DMS153 treated with DMSO at 0.1 percent for 48 hours (cell line): ENCODE measurements around the gene CABLES2.

Experiments
- DNase-seq: peaks from one replicate; lab custom pipeline; 2025; ENCODE audit not compliant: unreplicated experiment; lab: John Stamatoyannopoulos, UW

The CABLES2 gene

DNA sequence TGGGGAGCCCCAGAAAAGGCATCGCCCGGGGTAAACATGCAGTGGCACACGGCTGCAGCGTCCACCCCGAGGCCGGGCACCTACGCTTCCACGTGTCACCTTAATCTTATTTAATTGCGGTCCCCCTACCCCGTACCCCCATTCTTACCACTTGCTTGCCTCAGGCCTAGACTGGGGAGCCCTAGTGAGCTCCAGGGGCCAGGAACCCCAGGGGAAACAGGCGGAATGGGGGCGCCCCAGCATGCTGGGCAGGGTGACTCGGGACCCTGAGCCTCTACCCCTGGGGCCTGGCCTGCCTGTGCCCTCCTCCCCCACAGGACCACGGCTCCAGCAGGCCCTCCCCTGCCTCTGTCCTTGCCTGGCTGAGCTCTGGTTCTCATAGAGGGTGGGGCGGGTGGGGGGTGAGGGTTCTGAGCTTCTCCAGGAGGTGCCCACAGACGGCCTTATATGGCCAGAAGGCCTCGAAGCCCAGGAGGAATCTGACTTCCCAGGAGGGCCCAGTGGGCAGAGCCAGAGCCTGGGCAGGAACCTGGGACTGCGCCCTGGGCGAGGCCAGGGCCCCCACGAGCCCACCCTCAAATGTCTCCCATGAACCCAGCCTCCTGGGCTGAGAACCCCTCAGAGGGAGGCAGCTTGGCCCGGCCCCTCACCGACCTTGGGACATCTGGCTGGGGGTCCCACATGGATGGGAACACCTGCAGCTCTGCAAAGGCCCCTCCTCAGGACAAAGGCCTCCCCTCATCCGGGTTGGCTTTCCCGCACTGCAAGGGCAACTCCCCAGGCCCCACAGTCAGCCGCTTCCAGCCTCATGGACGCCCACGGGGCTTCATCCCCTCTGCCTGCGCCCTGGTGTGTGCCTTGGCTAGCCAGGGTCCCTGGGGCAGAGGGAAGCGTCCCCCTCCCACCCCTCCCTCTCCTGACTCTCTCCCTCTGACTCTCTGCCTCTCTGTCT lies 34.8 kb downstream of the CABLES2 start:
- DNase-seq, result no peak

DNA sequence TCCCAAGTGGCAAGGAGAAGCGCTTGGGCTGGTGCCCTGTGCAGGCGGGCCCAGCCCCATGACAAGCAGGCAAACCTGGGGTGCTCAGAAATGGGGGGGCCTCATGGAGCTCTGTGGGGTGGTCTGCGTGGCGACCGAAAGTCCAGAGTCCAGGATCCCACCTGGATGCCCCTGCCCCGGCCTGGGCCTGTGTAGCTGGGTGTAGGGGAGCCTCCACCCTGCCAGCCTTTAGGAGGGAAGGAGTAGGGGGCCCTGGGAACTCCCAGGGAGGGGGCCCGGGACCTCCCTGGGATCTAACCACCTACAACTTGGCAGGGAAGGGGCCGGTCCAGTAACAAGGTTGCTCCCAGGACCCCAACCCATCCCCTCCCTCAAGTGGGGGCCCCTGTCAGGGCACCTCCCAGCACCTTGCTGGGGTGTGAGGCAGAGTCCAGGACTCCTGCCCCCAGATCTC lies 35.5 kb downstream of the CABLES2 start:
- DNase-seq, result no peak

DNA sequence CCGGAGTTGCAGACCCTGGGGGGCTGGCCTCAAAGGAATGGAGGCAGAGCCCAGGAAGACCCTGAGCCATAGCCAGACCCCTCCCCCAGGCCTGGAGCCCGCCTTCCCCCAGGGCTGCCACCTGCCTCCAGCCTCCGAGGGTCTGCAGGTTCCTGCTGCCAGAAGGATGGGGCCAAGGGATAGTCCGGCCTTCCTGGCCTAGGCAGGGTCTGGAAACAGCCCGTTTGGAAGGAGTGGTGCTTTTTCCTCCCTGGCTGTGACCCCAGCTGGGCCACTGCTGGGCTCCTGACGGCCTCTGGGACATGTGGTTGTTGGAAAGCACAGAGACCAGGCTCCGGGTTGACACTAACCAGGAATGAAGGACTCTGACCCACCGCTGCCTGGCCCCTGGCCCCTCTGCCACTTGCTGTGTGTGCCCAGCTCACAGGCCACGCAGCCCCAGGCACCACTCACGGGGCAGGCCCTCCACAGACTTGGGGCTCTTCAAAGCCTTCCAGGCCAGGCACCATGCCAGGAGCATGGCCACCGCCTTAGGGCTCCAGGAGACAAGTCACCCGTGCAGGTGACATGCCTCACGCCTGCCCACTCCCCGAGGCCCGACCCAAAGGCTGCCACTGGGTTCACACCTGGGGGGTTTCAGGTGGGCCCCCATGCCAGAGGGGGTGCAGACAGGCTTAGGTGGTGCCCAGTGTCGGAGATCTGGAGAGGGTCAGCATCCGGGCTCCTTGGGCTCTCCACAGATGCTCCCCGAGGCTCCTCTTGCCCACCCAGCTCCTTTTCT lies 36.1 kb downstream of the CABLES2 start:
- DNase-seq, result no peak

DNA sequence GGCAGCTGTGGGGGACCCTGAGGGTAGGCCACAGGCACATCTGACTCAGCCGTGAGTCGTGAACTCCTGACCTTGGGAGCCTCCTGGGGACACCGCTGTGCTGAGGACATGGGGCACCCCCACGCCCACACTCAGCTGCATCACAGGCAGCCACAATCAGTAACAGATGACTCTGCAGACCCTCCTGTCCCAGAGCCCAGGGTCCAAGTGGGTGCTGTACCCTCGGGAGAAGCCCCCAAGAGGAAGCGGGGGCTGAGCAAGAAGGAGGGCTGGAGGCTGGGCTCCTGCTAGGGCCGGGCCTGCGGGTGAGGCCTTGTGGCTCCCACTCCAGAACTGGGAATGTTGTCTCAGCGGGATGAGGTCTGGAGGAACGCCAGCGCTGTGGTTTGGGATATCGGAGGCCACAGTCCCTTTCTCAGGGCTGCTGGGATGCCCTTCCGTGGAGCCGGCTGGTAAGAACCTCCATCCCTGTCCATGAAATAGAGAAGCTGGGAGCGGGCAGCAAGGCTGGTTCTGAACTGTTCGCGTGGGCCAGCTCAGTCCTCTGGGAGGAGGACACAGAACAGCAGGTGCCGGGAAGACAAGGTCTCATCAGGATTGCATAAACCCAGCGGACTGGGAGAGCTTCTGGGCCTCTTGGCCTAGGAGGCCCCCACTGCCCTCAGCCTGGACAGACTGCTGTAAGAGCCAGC lies 36.8 kb downstream of the CABLES2 start:
- DNase-seq, result no peak

DNA sequence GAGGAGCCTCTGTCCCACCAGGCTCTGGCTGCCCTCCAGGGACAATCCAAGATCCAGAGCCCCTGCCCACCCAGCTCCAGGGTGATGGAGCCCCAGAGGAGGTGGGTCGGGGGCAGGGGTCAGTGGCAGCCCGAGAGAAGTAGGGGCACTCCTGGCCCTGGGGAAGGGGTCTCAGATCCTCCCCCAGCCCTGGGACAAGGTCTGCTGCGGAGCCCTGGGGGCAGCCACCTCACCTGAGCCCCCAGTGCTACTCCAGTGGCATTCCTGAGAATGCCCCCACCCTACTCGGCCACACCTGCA lies 37.3 kb downstream of the CABLES2 start:
- no peak for DNase-seq

DNA sequence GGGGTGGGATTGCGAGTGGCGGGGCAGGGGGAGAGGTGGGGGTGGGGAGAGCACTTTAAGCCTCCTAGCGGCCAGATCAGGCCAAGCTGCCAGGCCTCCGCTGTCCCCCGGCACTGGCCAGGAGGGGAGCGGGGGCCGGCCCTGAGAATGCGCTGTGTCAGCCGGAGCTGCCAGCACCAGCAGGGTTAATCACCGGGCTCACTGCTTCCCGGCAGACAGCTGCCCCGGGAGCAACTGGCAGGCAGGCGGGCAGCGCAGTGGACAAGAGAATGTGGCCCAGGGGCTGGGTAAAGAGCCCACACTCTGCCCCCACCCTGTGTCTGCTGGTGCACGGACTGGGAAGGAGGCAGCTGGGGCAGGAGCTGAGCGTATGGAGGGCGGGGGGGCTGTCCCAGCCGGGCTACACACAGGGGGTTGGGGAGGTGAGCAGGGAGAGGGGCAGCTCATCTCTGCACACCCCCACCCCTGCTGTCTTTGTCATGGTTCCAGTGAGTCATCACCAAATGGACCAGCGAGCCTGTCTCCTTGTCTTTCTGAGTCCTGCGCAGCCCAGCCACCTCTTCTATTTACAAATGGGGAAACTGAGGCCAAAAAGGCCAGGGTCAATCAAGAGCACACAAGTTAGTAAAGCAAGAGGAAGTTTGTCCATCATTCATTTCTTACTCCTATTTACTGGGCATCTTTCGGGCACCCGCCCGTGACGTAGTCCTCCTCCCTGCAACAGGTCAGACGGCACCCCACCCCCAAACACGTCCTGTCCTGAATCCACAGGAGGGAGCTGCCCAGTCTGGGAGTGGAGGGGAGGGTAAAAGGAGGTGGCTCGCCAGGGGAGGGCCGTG lies 37.9 kb downstream of the CABLES2 start:
- no peak for DNase-seq

DNA sequence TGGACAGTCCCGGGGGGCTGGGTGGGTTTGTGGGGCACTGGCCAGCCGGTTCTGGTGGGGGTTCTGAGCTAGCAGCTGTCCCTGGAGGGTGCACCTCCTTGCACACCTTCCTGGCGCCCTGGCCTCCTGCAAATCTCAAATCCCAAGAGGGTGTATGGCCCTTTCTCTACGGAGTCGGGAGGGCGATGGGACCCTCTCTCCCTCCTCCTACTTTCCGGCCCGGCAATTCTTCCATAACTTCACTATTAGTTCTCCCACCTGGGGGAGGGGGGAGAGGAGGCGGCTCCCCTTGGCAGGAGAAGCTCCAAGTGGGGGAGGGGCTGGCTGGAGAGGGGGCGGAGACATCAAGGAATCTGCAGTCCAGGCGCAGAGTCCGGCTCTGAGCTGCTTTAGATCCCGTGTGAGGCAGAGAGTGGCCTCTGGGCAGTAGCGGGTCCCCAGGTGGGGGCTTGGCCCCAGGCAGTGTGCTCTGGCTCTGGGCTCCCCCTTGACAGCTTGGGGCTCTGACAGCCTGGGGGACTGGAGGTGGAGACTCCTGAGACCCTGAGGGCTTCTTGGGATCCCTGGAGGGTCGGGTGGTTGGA lies 38.6 kb downstream of the CABLES2 start:
- no peak for DNase-seq

DNA sequence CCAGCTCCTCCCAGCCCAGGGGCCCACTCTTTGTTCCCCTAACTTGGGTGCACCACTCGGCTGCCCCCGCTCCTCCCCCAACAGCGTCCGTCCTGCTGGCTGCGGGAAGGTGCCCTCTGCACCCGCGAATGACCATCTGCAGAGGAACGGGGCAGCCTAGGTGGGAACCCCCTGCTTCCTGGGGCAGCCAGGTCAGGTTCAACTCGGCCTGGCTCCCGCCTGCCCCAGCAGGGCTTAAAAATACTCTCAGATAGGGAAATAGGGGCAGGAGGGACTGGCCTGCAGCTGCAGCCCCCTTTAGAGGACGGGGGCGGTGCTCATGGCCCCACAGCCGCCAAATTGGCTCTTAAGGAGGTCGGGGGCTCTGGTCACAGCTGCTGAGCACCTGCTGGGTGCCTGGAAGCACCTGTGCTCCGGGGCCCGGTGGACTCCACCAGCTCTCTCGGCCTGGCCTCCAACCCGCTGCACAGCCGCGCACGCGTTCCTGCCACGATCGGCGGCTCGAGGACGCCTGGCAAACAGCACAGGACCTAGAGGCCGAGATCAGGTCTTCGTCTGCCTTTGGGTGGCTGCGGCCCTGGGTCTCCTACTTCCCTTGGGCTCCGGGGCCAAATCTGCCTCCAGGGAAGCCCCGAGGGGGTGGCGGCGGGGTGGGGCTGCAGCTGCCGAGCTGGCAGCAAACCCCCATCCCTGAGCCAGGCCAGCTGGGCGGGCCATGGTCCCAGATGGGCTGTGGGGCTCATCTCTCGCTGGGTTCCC lies 39.3 kb downstream of the CABLES2 start:
- DNase-seq, result no peak

DNA sequence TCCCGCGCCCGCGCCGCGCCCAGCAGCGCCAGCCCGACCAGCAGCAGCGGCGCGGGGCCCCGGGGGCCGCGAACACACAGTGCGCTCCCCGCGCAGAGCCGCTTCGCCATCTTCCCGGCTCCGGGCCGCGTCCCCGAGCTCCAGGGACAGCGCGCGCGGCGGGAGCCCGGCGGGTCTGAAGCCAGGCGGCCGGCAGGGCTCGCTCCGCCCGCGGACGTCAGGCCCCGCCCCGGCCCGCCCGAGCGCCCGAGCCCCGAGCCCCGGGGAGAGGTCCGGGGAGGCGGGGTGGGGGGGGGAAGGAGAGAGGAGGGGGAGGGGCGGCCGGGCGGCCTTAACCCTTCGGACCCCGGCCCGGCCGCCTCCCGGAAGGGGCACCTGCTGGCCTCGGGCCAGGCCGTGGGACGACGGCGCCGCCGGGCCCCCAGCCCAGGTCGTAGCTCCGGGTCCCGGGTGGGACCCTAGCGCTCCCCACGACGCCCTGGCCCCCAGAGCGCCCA lies 39.9 kb downstream of the CABLES2 start, which contains the start of gene LAMA5:
Gene LAMA5 (minus strand): TSS at position 177 of the 497 bp plus-strand sequence. CDS start 67 bp downstream, at position 110.
- DNase-seq, result no peak

DNA sequence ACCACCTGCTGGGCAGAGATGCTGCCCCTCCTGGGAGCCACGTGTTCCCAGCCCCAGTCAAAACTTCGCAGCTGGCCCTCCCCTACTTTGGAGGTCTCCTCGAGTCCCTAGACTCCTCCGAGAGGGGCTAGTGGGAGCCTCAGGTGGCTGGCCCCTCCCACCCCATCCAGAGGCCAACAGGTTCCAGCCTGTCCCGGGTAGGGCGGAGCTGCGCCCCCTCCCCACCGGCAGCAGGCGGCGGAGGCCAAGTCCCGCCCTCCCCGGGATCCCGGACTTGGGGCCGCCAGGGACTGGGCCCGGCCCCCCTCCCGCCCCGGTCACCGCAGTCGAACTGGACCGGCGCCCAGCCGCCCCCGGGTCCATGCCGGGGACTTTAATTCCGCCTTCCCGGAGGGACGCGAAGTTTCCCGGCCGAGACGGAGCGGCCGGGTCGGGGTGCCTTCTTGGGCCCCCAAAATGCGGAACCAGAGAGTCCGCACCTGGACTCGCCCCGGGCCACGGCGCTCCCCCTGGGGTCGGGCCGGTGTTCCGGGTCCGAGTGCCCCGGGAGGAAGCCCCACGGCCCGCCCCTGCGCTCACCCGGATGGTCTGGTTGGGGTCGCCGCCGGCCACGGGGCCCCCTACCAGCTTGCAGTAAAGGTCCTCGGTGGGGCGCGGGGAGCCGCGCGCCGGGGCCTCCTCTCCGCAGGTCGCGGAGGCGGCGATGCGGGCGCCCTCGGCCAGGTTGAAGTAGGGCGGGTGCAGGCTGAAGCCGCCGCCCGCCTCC lies 40.5 kb downstream of the CABLES2 start:
- no peak for DNase-seq

DNA sequence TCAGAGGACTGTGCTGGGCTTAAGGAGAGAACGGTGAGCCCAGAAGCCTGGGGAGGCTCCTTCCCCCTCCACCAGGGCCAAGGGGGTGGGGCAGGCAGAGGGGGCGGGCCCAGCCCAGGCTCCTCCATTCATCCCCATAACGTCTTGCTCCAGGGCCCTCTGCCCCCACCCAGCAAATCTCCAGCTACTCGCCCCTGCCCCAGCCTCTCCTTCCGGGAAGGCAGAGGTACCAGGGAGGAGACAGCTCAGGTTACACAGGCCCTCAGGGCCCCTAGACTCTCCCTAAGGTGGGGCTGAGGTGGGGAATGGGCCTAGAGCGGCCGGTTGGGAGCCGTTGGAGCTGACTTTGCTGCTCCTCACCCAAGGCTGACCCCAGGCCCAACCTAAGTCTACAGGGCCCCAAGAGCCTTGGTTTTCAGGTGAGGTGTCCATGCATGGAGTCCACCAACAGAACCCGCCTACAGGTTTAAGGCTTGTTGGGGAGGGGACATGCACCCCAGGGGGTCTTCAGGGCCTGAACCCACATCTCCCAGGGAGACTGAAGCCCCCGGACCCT lies 41.2 kb downstream of the CABLES2 start:
- DNase-seq, result peak; percentile 24

DNA sequence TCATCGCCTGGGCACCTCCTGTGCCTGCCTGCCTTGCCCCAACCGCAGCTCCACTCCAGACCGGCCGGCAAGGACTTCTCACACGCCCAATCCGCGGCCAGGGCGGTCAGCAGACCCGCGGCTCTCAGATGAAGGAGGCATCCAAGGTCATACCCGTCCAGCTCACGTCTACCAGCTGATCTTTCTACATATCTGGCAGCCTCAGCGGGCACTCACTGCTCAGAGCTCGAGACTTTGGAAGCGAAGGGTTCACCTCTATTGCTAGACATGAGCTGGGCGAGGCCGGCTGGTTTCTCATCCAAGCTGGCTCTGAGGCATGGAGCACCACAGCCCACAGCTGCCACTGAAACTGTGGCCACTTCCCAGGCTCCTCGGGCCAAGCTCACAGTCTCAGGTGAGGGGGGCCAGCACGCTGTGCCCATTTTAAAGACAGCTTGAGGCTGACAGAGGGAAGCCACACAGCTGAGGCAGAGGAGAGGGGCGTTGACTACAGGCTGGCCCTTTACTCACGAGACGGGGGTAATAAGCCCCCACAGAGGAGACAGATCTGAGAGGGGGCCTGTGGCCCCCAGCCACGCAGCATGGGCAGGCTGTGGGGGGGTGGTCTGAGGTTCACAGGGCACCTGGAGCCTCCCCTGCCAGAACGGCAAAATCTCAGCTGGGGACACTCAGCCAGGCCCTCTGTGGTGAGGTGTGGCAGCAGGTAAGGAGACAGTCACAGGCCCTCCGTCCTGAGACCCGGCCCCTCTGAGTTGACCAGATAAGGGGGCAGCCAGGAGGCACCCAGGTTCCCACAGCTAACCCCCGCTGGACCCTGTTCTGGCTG lies 42.0 kb downstream of the CABLES2 start:
- no peak for DNase-seq

DNA sequence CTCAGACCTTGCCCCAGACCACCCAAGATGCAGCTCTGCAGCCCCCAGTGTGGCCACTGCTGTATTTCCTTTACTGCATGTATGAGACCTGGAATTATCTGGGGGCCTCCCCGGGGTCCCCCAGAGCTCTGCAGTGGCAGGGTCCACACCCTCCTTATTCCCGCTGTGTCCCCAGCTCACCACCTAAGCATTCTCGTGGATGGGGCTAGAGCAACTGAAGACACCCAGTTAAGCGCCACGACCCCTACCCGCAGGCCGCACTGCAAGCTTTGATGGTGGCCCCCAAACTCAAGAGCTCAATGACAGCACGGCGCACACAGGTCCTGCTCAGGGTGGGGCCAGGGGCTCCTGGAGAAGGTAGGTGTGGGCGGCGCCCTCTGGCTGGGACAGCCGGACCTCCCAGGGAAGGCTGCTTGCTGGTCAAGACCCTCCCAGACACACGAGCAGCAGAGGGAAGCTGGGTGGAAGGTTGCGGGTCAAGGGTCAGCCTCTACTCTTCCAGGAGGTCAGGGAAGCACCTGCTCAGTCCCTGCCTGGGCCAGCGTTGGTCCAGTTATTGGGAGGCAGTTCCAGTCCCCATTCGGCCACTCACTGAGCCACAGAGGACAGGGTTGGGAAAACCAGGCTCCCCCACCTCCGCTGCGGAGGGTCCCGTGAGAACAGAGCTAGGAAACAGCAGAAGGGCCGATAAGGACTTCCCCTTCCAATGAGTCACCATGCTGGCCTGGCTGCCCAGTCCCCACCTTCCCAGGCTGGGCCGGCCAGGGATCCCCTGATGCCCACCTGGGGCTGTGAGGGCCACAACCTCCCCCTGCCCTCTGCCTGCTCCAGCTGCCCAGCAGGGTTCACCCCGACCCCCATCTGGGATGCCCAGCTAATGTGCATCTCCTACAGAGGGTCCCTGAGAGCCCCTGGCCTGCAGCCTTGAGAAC lies 42.9 kb downstream of the CABLES2 start:
- DNase-seq, result no peak

DNA sequence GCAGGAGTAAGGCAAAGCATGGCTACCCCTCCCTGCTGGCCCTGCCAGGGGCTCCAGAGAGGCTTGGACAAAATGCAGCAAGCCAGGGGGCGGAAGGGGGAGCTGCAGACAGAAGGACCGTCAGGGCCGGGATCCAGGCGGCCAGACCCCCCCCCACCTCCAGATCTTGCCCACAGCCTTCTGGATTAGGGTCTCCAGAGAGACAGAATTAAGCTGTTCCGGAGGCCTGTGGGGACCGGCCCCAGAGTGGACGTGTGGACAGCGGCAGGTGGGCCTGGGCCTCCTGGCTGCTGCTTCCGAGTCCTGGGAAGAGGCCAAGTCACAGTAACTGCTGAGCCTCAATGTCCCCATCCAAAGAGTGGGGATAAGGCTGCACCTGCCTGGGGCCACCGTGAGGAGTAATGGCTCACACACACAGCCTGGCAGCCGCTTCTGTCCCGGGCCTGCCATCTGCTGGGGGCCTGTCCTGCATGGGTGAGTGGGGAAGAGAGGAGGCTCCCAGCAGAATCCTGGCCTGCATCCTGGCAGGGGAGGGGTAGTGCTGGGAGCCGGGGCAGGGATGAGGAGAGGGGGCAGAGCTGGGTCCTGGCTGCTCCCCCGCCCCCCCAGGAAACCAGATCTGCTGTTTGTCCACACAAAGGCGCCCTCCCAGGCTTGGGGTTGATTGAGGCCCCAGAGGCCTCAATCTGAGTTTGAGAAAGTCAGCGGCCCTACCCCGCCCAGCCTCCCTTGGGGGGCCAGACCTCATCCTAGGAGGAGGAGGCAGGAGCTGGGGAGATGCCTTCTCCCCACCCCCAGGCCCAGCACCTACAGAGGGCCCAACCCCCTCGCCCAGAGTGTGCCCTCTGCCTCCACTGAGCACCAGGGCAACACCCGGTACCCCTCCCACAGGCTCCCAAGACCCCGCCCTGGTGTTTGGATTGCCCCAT lies 43.8 kb downstream of the CABLES2 start:
- DNase-seq, result no peak

DNA sequence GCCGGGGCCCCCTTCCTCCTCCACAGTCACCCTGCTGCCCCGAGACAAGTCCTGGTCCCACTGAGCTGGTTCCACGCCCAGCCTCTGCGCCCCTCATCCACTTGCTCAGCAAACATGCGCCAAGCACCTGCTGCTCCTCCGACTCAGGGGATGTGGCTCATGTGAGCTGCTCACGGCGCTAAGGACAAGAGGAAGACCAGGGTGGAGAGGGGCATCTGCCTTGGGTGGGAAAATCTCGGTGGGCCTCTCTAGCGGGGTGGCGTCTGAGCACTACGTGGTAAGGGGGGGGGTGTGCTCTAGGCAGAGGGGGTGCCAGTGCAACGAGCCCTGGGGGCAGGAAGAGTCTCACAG lies 44.5 kb downstream of the CABLES2 start:
- no peak for DNase-seq
